Adipocyte (in vitro differentiated cells): ENCODE data around the gene FAM193A.

Experiments
- DNase-seq: peaks from one replicate; pipeline ENCODE4 v3.0.0-alpha.2; 2015; ENCODE audit warnings: low read depth
- H3K27me3 ChIP-seq: replicated peaks from 2 replicates; pipeline ENCODE4 v1.7.0; 2013; ENCODE audit warnings: mild to moderate bottlenecking, low read length, moderate library complexity; ENCODE audit not compliant: control insufficient read depth, insufficient read depth
- H3K36me3 ChIP-seq: 2 replicates; pipeline ENCODE4 v1.7.0; 2013; ENCODE audit warnings: low read length, mild to moderate bottlenecking, moderate library complexity; ENCODE audit not compliant: control insufficient read depth, insufficient read depth, severe bottlenecking
- H3K4me1 ChIP-seq: 2 replicates; pipeline ENCODE4 v1.7.0; 2013; ENCODE audit warnings: mild to moderate bottlenecking, low read length, moderate library complexity; ENCODE audit not compliant: control insufficient read depth, insufficient read depth
- H3K4me3 ChIP-seq: 2 replicates; pipeline ENCODE4 v1.7.0; 2013; ENCODE audit warnings: mild to moderate bottlenecking, low read length, moderate library complexity
- H3K9ac ChIP-seq: 2 replicates; pipeline ENCODE4 v1.7.0; 2013; ENCODE audit warnings: mild to moderate bottlenecking, low read length, moderate library complexity
- H3K9me3 ChIP-seq: 2 replicates; pipeline ENCODE4 v1.7.0; 2013; ENCODE audit warnings: mild to moderate bottlenecking, low read length, moderate library complexity; ENCODE audit not compliant: control insufficient read depth

Gene FAM193A

GRCh38 chr4:2686379-2687265 lies 150.2 kb downstream of the FAM193A start:
- H3K9me3 ChIP-seq, result no peaks in the 10 kb centered on the region
- H3K36me3 ChIP-seq, result peaks cover 73% of the 10 kb centered on the region
- H3K27me3 ChIP-seq, result no peaks in the 10 kb centered on the region
- H3K4me3 ChIP-seq, result no peak overlapping the region
- no peak overlapping the region for H3K9ac ChIP-seq
- no peak for DNase-seq
- H3K4me1 ChIP-seq, result no peaks in the 10 kb centered on the region

- Histone ChIP-seq H3K36me3 (peaks cover 82% of the 10 kb centered on the region), H3K4me1 (no peaks in the 10 kb centered on the region), H3K9me3 (no peaks in the 10 kb centered on the region), H3K4me3 (no peak overlapping the region), H3K9ac (no peak overlapping the region), H3K27me3 (no peaks in the 10 kb centered on the region)
- no peak for DNase-seq
Measured at GRCh38 chr4:2688281-2688680, 151.8 kb downstream of the FAM193A start.

DNA sequence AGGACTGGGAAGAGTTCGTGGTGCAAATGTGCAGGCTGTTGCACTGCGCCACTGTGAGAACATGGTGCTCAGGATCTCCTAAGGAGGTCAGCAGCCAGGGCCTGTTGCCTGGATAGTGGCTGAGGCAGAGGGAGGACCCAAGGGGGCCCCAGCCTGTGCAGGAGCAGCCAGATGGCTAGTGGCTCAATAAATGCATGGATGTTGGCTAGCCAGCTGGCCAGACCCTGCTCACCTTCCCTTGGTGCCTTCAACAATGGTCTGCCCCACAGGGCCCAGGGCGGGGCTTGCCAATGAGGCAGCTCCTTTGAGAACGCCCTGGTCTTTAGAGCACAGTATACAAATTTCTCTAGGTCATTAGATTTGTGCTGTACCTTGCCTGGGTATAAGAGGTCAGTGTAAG lies 152.2 kb downstream of the FAM193A start:
- Histone ChIP-seq H3K9ac (no peak overlapping the region), H3K9me3 (no peaks in the 10 kb centered on the region), H3K27me3 (no peaks in the 10 kb centered on the region), H3K36me3 (peaks cover 86% of the 10 kb centered on the region), H3K4me3 (no peak overlapping the region), H3K4me1 (no peaks in the 10 kb centered on the region)
- DNase-seq, result no peak

GRCh38 chr4:2689114-2689513 lies 152.7 kb downstream of the FAM193A start:
- Histone ChIP-seq H3K4me1 (no peaks in the 10 kb centered on the region), H3K4me3 (no peak overlapping the region), H3K36me3 (peaks cover 86% of the 10 kb centered on the region), H3K9me3 (no peaks in the 10 kb centered on the region), H3K27me3 (no peaks in the 10 kb centered on the region), H3K9ac (no peak overlapping the region)
- no peak for DNase-seq

GRCh38 chr4:2689825-2690700 lies 153.6 kb downstream of the FAM193A start:
- no peaks in the 10 kb centered on the region for H3K9me3 ChIP-seq
- no peaks in the 10 kb centered on the region for H3K27me3 ChIP-seq
- no peaks in the 10 kb centered on the region for H3K4me1 ChIP-seq
- no peak overlapping the region for H3K4me3 ChIP-seq
- DNase-seq, result no peak
- H3K36me3 ChIP-seq, result peaks cover 86% of the 10 kb centered on the region
- H3K9ac ChIP-seq, result no peak overlapping the region

GRCh38 chr4:2691313-2691712 lies 154.9 kb downstream of the FAM193A start:
- peaks cover 85% of the 10 kb centered on the region for H3K36me3 ChIP-seq
- no peak overlapping the region for H3K4me3 ChIP-seq
- no peaks in the 10 kb centered on the region for H3K4me1 ChIP-seq
- no peaks in the 10 kb centered on the region for H3K27me3 ChIP-seq
- H3K9me3 ChIP-seq, result no peaks in the 10 kb centered on the region
- no peak for DNase-seq
- H3K9ac ChIP-seq, result no peak overlapping the region

DNA sequence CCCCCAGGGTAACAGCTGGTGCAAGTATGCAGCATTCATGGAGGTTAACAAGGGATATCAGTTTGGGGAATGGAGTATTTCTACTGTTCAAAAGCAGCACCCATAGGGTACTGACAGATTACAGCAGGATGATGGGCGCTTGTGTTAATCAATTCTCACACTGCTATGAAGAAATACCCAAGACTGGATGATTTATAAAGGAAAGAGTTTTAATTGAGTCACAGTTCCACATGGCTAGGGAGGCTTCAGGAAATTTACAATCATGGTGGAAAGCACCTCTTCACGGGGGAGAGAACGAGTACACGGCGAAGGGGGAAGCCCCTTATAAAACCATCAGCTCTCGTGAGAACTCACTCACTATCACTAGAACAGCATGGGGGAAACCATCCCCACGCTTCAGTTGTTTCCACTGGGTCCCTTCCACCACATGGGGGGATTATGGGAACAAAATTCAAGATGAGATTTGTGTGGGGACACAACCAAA lies 155.5 kb downstream of the FAM193A start:
- DNase-seq, result no peak
- peaks cover 88% of the 10 kb centered on the region for H3K36me3 ChIP-seq
- H3K4me1 ChIP-seq, result no peaks in the 10 kb centered on the region
- no peak overlapping the region for H3K9ac ChIP-seq
- no peaks in the 10 kb centered on the region for H3K9me3 ChIP-seq
- no peak overlapping the region for H3K4me3 ChIP-seq
- no peaks in the 10 kb centered on the region for H3K27me3 ChIP-seq

DNA sequence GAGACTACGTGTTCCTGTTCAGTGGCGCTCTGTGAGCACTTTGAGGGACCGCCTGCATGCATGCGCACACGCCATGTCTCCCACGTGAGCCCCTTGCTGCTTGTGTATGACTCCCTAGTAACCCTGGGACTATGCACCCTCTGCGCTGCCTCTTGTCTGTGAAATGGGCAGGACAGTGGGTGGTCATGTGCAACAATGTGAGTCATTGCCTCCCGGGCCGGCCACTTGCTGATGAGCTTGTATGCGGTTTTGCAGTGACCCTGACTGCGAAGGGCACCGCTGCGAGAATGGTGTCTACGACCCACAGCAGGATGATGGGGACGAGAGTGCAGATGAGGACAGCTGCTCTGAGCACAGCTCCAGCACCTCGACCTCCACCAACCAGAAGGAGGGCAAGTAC lies 158.2 kb downstream of the FAM193A start:
- H3K4me3 ChIP-seq, result no peak overlapping the region
- no peak for DNase-seq
- no peak overlapping the region for H3K9ac ChIP-seq
- no peaks in the 10 kb centered on the region for H3K9me3 ChIP-seq
- no peaks in the 10 kb centered on the region for H3K4me1 ChIP-seq
- H3K36me3 ChIP-seq, result peaks cover 95% of the 10 kb centered on the region
- no peaks in the 10 kb centered on the region for H3K27me3 ChIP-seq

GRCh38 chr4:2695346-2696060 lies 159.1 kb downstream of the FAM193A start:
- Histone ChIP-seq H3K4me1 (no peaks in the 10 kb centered on the region), H3K9ac (no peak overlapping the region), H3K27me3 (no peaks in the 10 kb centered on the region), H3K9me3 (no peaks in the 10 kb centered on the region), H3K4me3 (no peak overlapping the region), H3K36me3 (peaks cover 96% of the 10 kb centered on the region)
- no peak for DNase-seq

DNA sequence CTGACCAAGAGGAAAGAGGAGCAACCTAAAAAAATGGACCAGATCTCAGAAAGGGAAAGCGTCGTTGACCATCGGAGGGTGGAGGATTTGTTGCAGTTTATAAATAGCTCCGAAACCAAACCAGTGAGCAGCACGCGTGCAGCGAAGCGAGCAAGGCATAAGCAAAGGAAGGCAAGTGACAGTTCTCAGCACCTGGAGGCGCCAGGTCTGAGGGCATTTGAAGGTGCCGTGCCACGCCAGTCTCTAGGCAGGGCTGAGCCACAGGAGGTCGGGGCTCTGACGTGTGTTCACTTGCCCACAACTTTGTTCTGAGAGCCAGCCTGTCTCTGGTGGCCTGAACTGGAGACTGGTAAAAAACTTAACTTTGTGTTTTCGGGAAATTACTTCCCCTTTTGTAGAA lies 160.0 kb downstream of the FAM193A start:
- Histone ChIP-seq H3K36me3 (peaks cover 96% of the 10 kb centered on the region), H3K9me3 (no peaks in the 10 kb centered on the region), H3K4me1 (no peaks in the 10 kb centered on the region), H3K27me3 (no peaks in the 10 kb centered on the region), H3K4me3 (no peak overlapping the region), H3K9ac (no peak overlapping the region)
- no peak for DNase-seq

DNA sequence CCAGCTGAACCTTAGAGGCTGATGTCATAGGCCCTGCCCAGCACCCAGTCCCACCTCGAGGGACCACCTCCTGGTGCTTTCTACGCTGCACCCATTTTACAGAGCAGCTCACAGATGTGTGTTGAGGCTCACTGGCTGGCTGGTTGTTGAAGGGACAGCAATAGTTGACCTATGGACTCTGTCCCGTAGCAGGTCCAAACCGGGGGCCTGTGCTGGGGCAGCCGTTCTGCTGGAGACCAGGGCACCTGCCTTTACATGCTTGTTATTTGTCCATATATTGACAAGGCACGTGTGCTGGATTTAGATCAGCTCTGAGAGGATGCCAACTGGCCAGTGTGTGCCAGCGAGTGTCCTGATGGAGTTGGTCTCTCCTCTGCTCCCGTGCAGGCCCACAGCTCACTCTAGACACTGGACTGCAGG lies 161.6 kb downstream of the FAM193A start:
- no peak for DNase-seq

More for the DNA sequence above, 161.6 kb downstream of the FAM193A start:
- Histone ChIP-seq H3K4me1 (no peaks in the 10 kb centered on the region), H3K9me3 (no peaks in the 10 kb centered on the region), H3K27me3 (no peaks in the 10 kb centered on the region), H3K4me3 (no peak overlapping the region), H3K9ac (no peak overlapping the region), H3K36me3 (peaks cover 98% of the 10 kb centered on the region)
